GM13977 (cell line): ENCODE results near the gene SNAP29.
"Not testable (repeated sequence)": the region's sequence is repeated elsewhere in the genome, so short reads cannot be mapped to it uniquely, and the experiment has no call there.

ENCODE experiments used
- DNase-seq: peaks from one replicate; pipeline ENCODE4 v3.0.0; 2012; ENCODE audit warnings: low spot score
- CTCF ChIP-seq: IDR thresholded peaks from 2 replicates; pipeline ENCODE4 v1.5.1; 2012; ENCODE audit warnings: mild to moderate bottlenecking, control low read depth; ENCODE audit not compliant: insufficient read depth; ENCODE audit errors: extremely low read depth, missing control alignments
- in situ Hi-C: fragments of 300-500 bp; cut with MboI; formaldehyde crosslinking; loops from one replicate; pipeline ENCODE4 v1.12.0; 2022; ENCODE audit warnings: low sequenced_read_pairs, low pct_unique_long_range_greater_than_20kb, mixed read lengths, inconsistent platforms; ENCODE audit not compliant: unreplicated experiment

SNAP29 gene

DNA sequence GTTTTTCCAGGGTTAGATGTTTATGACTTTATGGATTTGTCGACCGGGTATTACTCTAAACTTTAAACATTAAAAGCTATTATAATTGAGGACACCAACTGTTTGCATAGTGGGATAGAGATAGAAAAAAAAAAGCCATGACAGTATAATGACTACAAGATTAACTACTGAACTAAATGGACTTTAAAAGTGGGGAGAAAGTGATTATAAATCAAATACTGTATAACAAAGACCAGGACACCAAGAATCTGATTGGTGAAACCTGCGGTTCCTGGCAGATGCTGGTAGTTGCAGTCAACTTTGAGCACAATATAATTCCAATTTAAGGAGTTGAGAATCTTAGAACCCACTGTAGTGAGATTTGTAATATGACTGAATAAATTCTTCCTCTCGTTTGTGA, 60.9 kb downstream of the SNAP29 start:
- no peak for DNase-seq
- no peak for TF ChIP-seq CTCF
- in situ Hi-C loops = no loop called here

DNA sequence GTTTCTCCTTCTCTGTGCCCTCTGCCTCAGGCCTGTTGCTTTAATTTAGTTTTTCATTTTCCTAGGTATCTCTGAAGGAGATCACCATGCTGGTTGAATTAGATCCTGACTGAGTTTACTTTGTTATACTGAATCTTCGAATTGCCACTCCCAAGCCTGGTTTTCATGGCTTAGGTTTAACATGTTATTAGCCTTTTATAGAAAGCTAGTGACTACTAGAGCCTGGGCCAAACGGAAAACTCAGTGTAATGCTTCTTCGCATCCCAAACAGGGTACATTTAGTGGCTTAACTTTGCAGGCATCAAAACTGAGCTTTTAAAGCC, 62.0 kb downstream of the SNAP29 start:
- TF ChIP-seq CTCF = no peak
- no peak for DNase-seq
- in situ Hi-C loops = no loop called here

- in situ Hi-C loops = no loop called here
- TF ChIP-seq CTCF = no peak
- no peak for DNase-seq
Measured at GRCh38 chr22:20922141-20922751, 63.4 kb downstream of the SNAP29 start.

GRCh38 chr22:20926243-20926642, 67.4 kb downstream of the SNAP29 start:
- no peak for DNase-seq
- no peak for TF ChIP-seq CTCF
- in situ Hi-C loops = no loop called here

DNA sequence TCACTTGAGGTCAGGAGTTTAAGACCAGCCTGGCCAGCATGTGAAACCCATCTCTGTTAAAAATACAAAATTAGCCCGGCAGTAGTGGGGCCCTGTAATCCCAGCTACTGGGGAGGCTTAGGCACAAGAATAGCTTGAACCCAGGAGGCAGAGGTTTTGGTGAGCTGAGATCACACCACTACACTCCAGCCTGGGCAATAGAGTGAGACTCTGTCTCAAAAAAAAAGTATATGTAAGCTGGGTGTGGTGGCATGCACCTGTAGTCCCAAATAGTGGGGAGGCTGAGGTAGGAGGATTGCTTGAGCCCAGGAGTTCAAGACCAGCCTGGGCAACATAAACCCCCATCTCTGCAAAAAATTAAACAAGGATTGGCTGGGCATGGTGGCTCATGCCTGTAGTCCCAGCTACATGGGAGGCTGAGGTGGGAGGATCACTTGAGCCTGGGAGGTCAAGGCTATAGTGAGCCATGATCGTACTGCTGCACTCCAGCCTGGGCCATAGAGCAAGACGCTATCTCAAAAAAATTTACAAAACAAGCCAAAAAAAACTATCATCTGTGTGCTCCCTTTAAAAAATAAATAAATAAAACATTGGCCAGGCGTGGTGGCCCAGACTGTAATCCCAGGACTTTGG, 69.2 kb downstream of the SNAP29 start:
- in situ Hi-C loops = no loop called here
- DNase-seq = no peak
- TF ChIP-seq CTCF = no peak

GRCh38 chr22:20928573-20928967, 69.8 kb downstream of the SNAP29 start:
- TF ChIP-seq CTCF = no peak
- in situ Hi-C loops = no loop called here
- DNase-seq = no peak

DNA sequence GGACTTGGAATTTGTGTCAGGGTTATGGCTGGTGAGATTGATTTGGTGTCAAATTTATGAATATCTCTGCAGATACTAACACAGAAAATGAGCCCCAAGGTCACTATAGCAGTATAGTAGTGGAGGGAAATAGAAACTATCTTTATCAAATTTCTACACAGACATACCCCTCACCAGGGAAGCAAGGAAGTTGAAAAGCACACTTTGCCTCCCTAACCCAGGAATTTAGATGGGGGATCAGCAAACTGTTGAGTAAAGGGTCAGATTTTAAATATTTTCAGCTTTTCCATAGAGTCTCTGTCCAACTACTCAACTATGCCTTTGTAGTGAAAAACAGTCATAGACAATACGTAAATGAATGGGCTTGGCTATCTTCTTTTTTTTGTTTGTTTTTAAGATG, 71.2 kb downstream of the SNAP29 start:
- no peak for DNase-seq
- in situ Hi-C loops = no loop called here
- TF ChIP-seq CTCF = no peak

GRCh38 chr22:20930435-20930834, 71.6 kb downstream of the SNAP29 start:
- in situ Hi-C loops, DNase-seq: not testable (repeated sequence)
